ENCODE data around the gene SLC16A13.
"Not testable (repeated sequence)": the region's sequence is repeated elsewhere in the genome, so short reads cannot be mapped to it uniquely, and the experiment has no call there.

SLC16A13 gene, protein sequence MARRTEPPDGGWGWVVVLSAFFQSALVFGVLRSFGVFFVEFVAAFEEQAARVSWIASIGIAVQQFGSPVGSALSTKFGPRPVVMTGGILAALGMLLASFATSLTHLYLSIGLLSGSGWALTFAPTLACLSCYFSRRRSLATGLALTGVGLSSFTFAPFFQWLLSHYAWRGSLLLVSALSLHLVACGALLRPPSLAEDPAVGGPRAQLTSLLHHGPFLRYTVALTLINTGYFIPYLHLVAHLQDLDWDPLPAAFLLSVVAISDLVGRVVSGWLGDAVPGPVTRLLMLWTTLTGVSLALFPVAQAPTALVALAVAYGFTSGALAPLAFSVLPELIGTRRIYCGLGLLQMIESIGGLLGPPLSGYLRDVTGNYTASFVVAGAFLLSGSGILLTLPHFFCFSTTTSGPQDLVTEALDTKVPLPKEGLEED

DNA sequence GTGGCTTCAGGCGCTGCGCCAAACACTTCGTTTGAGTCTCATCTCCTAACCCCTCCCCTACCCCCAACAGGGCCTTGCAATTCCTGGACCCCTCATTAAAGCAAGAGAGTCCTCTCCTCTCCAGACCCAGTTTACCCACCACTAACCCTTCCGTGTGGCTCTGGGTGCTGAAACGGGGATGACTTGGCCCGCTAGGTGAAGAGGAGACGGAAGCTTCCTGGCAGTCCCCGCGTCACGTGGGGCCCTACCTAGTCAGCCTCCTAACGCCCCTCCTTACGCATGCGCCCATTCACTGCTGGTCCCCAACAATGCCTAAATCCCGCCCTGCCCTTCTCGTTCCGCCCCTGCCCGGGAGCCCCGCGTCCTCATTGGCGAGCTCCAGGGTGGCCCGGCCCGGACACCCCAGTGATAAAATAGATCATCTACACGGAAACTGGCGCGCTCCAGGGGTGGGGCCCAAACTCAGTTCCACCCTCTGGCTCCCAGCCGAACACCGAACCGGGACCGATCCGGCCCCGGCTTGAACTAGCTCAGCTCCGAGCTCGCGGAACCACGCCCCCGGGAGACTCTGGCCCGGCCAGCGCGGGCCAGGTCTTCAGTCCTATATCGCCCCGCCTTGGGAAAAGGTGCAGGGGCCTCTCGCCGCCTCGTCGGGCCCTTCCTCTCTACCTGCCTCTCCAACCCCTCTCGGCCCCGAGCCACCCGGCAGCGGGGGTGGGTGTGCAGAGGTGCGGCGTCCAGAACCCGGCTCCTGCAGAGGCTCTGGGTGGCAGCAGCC, at the start of gene SLC16A13:
Gene SLC16A13 (plus strand): TSS at position 425 of the 778 bp plus-strand sequence. CDS start 368 bp downstream, outside the sequence.
- peak; percentile 99 for DNase-seq

DNA sequence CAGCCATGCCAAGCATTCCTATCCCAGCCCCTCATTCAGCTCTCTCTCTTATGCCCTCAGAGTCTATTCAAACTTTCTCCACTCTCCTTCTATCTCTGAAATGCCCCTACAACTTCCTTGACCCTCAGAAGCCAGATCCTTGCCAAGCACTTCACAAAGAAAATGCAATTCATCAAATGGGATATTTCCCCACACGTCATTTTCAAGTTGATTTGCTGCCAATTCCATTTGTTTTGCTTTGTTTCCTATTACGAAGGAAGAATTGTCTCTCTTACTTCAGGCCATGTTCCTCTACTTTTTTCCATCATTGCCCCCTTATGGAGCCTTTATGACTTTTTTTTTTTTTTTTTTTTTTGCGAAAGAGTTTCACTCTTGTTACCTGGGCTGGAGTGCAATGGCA, 49.1 kb upstream of the SLC16A13 start:
- no peak for DNase-seq

DNA sequence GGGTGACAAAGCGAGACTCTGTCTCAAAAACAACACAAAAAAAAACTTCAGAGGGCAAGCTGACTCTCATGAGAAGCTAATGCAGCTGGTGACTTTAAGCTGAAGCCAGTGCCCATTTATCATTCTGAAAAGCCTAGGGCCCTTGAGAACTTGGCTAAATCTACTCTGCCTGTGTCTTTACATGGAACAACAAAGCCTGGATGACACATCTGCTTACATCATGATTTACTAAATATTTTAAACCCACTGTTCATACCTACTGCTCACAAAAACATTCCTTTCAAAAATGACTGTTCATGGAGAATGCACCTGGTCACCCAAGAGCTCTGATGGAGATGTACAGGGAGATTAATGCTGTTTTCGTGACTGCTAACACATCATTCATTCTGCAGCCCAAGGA, 46.0 kb upstream of the SLC16A13 start:
- DNase-seq: no peak

DNA sequence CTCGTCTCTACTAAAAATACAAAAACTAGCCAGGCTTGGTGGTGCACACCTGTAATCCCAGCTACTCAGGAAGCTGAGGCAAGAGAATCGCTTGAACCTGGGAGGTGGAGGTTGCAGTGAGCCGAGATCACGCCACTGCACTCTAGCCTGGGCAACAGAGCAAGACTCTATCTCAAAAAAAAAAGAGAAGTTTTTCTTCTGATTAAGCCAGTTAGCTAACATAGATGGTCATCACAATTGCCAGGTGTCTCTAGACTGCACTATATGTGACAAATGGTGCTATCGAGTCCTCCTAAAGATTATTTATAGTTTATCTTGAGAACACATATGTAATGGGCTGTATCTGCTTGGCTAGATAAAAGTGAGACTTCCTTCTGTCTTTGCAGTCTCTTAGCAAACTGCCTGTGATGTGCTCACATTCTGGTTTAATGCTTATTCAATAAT, 42.2 kb upstream of the SLC16A13 start:
- DNase-seq: not testable (repeated sequence)

DNA sequence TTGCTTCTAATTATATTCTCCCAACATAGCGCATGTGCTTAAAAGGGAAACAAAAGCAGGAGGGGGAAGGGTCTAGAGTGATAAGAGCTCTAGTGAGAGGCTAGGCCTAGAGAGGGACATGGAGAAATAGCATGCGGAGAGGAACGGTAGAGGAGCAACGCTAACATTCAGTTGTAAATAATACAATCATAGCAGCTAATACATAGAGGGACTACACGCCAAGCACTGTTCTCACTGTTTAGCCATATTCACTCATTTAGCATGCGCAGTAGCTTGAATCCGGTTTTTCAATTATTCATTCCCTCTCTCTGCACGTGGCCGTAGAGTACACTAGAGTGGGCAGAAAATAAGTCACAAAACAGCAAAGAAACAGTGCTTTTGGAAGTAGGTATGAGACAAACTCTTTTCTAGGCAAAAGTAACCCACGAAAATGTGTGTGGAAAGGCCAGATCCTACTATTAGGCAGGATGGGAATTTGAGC, 41.7 kb upstream of the SLC16A13 start:
- DNase-seq: no peak

DNA sequence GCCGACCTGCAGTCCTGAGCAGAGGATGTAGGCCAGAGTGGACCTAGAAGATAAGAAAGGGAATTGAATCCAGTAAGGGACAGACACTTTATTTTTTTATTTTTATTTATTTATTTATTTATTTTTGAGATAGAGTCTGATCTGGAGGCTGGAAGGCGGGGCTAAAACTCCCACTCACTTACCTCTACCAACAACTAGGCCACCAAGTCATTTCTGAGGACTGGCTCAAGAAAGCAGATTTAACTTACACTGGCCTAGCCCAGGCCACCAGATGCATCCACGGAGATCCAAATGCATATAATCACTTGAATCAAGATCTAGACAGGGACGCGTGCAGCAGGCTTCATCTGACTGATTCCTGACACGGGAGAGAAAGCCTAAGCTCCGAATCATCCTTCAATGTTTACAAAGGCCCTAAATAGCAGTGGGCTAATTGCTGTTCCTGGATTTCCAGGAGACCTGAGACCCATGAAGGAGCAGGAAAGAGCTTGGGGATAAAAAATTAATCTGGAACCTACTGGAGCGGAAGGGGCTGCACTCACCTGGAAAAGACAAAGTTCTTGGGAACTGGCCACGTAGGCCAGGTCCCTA, 41.1 kb upstream of the SLC16A13 start:
- no peak for DNase-seq

DNA sequence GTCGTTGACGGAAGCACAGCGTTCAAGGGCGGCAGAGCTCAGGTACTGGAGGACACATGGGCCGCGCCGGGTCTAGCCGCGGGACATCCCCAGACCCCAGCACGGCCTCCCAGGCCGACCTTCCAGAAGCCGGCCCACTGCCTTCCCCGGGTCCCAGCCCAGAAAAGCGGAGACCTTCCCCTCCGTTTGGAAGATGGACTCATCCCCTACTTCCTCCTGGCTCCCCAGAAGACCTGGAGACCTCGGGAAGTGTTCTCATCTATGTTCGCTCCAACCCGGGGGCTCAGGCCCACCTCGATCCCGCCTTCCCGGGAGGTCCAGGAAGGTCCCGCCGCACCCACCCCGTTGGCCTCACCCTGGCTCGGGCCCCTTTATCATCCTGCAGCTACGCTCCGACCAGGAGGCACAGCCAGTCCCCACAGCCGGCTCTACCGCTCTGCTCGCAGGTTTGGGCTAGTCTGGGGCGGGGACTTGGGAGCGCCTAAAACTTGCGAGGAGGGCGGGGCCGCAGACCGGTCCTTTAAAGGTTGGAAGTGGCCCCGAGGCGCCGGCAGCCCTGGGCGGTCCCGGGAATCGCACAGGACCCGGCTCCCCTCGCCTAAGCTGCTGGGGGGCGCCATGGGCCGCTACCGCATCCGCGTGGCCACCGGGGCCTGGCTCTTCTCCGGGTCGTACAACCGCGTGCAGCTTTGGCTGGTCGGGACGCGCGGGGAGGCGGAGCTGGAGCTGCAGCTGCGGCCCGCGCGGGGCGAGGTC, 40.1 kb upstream of the SLC16A13 start, which contains the start of gene ALOX12:
Gene ALOX12 (plus strand): TSS at position 550 of the 756 bp plus-strand sequence. CDS start 69 bp downstream, at position 619.
- DNase-seq: no peak

DNA sequence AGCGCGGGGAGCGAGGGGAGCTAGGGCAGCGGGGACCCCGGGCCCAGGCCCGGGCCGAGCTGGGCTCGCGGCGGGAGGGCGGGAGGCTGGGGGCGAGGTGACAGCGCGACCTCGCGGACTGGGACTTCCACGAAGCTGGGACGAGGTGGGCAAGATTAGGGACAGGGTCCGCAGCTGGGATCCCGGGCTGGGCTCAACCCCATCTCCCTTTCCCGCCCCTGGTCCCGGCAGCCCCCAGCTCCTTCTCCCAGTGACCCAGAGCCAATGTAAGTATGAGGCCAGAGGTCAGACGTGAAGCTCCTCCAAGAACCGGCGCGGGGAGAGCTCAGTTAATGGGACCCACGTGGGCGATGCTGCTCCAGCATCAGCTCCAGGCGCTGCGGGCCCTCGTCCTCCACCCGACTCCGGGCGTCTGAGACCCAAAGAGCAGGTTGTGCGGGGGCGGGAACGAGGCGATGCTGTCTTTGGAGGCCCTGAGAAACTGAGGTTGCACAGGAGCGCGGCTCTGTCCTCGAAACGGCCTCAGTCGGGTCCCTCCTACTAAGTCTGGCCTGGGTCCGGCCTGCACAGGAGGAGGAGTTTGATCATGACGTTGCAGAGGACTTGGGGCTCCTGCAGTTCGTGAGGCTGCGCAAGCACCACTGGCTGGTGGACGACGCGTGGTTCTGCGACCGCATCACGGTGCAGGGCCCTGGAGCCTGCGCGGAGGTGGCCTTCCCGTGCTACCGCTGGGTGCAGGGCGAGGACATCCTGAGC, 39.4 kb upstream of the SLC16A13 start:
- no peak for DNase-seq

DNA sequence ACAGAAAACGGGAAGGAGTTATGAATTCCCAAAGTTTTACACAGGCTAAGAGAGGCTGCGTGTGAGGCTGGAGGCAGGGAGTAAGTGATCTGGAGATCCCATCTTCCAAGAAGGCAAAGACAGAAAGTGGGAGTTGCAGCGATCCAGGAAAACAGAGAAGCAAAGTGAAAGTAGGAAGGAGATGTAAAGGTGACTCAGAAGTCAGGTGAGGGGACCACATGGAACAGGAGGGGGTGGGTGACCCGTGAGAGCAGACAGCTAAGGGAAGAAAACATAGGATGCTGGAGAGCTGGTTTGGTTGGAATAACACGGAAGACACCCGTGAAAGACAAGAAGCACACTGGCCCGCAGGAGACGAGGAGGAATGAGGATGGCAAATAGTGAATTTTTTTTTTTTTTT, 38.6 kb upstream of the SLC16A13 start:
- DNase-seq: no peak

DNA sequence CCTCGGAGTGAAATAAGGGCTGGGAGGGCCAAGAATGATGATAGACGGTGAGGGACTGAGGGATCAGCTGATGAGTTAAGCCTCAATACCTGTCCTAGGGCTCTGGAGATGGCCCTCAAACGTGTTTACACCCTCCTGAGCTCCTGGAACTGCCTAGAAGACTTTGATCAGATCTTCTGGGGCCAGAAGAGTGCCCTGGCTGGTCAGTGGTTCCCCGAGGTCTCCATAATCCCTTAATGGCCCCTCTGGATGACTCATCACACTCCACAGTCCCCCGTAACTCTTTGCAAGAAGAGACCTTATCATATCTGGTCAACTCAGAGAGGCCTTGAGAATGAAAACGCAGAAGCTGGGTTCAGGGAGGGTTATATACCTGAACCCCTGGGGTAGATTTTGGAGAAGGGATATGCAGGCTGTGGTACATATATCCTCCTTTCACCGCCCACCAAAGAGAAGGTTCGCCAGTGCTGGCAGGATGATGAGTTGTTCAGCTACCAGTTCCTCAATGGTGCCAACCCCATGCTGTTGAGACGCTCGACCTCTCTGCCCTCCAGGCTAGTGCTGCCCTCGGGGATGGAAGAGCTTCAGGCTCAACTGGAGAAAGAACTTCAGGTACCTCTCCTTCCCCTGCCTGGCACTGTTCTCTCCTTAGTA, 36.8 kb upstream of the SLC16A13 start:
- DNase-seq: no peak

DNA sequence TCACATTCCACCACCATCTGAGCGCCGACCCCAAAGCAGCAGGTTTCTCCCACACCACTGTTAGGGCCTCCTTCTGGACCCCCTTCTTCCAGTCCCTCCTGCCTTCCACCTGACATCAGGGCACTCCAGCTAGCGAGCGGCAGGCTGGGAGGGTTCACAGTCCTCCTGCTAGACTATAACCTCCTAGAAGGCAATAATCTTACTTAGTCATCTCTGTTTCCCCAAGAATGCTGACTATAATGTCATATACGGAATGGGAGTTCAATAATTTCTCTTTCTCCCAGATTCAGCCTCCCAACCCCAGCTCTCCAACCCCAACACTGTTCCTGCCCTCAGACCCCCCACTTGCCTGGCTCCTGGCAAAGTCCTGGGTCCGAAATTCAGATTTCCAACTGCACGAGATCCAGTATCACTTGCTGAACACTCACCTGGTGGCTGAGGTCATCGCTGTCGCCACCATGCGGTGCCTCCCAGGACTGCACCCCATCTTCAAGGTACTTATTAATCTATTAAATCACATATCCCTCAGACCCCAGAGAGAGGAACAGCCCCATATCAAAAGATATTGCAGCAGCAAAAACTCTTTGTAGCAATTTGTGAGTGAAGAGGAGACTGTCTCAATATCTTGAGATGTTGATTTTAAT, 34.4 kb upstream of the SLC16A13 start:
- DNase-seq: peak; percentile 33 to 54

DNA sequence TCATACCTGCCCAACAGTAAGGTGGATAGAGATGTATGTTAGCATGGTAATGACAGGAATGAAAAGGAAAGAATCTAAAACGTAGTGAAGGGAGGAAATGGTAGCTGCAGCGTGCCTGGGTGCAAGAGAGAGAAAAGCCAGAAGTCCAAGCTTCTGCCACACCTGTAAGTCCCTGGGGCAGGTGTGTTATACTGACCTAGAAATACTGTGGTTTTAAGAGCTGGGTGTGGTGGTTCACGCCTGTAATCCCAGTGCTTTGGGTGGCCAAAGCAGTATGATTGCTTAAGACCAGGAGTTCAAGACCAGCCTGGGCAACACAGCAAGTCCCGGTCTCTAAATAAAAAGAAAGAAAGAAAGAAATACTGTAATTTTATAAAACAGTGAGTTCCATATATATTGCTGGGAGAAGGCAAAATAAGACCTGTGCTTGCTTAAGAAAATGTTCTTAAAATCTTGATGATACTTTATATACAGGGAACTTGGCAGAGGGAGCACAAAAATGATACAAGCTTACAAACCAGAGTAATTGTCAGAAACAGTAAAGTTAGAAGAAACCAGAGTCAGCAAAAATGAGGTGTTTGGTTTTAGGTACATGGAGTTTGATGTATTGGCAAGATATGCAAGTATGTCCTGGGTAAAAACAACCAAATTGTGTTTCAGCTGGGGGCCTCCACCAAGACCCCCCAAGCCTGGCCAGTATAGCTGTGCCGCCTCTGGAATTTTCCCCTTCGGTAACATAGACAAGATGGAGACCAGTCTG, 33.3 kb upstream of the SLC16A13 start:
- no peak for DNase-seq

DNA sequence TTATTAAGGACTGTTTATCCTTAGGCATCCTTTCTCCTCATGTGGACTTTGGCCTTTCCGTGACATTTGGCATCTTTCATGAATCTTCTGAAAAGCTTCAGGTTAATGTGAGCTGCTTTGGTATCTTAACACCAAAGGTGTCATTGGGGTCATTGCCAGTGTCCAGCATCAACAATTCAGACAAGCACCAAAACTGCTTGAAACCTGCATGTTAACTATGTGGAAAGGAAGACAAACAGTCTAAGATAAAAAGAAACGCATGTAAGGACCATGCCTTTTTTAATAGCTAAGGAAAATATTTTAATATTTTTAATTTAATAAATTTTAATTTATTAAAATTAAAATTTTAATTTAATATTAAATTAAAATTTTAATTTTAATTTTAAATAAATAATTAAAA, 32.1 kb upstream of the SLC16A13 start:
- DNase-seq: no peak

DNA sequence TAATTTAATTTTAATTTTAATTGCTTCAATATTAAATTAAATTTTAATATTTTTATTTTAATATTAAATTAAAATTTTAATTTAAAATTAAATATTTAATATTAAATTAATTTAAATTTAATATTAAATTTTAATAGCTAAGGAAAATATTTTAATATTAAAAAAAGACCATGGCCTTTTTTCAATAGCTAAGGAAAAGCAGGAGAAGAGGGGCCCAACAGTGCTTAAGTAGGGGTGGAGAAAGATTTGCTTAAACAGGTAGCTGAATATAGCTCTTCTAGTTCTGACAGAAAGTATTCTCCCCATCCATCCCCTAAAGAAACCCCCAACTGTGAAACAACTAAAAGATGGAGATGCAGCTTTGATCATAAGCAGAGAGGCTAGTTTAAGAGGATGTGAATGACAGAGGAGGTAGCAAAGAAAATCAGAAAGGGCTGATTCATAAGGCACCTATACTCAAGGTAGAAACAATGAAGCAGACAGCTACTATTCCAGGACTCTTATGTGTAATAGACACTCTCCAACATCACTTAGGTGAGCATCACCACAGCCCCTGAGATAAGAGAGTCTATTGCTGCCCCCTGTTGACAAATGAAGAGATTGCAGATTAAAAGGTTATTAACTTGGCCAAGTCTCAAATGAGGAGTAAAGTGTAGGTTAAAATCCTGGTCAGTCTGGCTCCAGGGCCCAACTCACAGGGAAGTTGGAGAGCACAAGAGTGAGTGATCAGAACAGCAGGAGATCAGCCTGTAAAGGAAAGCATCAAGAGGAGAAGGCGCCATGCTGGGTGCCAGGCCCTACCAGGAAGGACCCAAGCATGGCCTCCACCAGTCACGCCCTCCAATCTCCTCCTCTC, 31.2 kb upstream of the SLC16A13 start:
- peak; percentile 44 to 86 for DNase-seq

DNA sequence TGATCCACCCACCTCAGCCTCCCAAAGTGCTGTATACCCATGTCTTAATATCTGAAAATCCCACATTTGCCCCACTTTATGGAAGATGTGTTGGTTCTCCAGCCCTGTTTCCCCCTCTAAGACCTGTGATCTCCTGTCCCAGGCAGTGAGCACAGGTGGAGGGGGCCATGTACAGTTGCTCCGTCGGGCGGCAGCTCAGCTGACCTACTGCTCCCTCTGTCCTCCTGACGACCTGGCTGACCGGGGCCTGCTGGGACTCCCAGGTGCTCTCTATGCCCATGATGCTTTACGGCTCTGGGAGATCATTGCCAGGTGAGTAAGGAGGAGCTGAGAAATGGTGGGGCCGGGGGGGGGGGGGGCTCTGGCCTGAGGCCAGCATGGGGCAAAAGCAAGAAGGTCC, 30.1 kb upstream of the SLC16A13 start:
- no peak for DNase-seq

DNA sequence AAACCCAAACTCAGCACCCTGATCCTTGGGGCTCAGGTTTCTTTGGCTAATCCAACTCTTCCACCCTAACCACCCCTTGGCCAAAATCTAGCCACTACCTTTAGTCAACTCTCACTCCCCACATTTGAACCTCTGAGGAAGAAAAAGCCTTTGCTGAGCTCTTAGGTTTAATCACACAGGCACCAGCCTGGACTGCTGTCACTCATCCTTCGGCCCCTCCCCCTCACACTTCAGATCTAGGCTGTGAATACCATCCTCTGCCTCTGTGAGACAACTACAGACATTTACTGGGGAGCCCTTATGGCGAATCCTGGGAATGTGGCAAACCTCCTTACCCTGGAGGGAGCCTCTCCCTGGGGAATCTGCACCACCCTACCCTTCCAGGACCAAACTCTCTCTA, 28.7 kb upstream of the SLC16A13 start:
- no peak for DNase-seq

DNA sequence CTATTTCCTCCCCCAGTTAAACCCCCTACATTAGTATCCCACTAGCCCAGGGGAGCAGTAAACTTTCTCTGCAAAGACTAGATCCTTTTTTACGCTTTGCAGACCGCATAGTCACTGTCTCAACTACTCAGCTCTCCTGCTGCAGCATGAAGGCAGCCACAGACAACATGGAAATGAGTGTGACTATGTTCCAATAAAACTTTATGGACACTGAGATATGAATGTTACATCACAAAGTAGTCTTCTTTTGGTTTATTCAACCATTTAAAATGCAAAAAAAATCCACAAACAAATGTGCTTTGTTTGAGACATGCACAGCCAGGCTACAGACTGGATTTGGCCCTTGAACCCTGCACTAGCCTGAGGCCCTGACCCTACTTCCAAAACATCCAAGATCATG, 25.3 kb upstream of the SLC16A13 start:
- no peak for DNase-seq

DNA sequence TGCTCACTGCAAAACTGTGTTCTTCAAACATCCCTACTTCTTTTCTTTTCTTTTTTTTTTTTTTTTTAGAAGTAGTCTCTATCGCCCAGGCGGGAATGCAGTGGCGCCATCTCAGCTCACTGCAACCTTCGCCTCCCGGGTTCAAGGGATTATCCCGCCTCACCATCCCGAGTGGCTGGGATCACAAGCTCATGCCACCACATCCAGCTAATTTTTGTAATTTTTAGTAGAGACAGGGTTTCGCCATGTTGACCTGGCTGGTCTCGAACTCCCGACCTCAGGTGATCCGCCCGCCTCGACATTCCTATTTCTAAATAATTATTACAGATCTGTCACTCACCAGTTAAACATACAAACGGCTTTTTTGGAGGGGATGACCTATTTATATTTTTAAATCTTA, 24.4 kb upstream of the SLC16A13 start:
- no peak for DNase-seq

DNA sequence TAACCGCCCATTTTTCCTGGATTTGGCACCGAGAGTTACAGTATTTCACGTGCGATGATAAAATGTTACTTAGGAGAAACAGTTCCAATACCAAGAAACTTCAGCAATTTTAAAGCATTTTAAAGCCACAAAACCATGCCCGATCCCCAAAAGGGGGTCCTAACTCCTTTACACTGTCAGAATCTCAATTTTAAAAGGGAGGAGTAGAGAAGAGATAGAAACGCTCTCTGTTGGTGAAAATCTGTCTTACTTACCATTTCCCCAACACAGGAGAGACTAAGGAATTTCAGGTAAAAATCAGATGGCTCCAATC, 23.9 kb upstream of the SLC16A13 start:
- no peak for DNase-seq

All from CD4-positive, alpha-beta T cell treated with Interleukin-4 for 1 hour (primary cell).